DMS114 treated with DMSO at 0.1 percent for 48 hours (cell line): ENCODE measurements around the gene TBCD.

ENCODE experiments used
- DNase-seq: peaks from one replicate; lab custom pipeline; 2025; ENCODE audit not compliant: unreplicated experiment; lab: John Stamatoyannopoulos, UW

TBCD gene

DNA sequence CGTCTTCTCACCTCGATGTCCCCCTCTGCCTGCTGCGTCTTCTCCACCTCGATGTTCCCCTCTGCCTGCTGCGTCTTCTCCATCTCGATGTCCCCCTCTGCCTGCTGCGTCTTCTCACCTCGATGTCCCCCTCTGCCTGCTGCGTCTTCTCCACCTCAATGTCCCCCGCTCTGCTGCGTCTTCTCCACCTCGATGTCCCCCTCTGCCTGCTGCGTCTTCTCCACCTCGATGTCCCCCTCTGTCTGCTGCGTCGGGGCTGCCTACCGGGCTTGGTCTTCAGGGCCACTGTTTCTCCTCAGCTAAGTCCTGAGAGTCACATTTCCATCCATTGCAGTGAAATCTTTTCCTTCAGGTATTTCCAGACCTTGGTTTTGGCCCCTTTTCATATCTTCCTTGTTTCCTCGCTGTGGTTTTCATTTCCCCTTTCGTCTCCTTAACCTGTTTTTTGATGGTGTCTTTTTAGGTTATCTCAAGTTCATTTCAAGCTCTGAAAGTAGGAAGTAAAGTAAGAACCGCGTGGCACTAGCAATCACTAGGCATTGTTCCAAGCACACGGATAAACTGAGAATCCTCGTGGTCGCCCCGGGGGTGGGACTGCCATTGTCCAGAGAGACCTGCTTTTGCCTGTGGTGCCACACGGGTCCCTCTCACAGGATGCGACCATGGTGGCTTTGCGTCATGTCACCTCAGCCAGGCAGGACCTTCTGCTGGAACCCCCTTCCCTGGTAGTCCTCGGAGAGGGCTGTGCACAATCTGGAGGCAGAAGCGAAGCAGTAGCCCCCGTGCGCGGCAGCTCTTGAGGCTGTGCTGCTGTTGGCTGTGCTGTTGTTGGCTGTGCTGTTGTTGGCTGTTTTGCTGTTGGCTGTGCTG is 97.4 kb downstream of the TBCD start:
- DNase-seq = no peak

DNA sequence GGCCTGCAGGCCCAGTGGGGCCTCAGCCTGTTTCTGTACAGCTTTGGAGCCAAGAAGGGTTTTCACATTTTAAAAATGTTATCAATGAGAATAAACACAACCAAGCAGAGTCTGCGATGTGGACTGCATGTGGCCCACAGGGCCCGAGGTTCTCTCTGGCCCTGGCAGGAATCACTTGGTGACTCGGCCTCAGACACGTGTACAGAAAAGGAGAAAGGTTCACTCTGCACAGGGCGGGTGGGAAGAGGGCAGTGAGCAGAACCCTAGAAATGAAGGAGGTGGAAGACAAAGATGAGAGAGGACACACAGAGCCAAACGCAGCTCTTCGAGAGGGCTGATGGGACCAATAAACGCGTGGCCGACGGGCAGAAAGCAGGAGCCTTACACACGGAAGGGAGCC is 99.5 kb downstream of the TBCD start:
- DNase-seq = no peak

DNA sequence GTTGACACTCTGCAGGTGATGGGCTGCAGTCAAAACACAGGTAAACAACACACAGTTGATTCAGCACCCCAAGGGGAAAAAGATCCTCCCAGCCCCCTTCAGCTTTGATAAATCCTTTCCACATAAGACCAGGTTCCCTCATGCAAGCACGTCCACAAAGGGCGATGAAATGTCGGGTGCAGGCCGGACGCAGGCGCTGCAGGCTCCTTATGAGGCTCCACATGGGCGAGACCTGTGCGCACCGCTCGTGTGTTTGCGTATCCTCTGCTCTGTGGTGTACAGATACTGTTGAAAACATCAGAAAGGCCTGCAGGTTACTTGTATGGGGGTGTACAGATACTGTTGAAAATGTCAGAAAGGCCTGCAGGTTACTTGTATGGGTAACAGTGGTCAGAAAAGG is 102.4 kb downstream of the TBCD start:
- DNase-seq = no peak

DNA sequence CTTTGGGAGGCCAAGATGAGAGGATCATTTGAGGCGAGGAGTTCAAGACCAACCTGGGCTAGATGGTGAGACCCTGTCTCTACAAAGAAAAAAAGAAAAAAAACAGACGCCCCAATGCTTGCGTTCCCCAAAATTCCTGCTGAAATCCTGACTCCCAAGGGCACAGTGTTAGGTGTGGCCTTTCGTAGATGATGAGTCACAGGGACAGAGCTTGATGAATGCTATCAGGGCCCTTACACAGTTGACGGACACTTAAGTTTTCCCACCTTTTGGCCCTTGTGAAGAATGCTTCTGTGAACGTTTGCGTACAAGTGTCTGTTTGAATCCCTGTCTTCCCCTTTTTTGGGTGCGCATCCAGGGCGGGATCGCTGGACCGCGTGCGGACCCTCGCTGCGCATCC is 104.5 kb downstream of the TBCD start:
- no peak for DNase-seq

DNA sequence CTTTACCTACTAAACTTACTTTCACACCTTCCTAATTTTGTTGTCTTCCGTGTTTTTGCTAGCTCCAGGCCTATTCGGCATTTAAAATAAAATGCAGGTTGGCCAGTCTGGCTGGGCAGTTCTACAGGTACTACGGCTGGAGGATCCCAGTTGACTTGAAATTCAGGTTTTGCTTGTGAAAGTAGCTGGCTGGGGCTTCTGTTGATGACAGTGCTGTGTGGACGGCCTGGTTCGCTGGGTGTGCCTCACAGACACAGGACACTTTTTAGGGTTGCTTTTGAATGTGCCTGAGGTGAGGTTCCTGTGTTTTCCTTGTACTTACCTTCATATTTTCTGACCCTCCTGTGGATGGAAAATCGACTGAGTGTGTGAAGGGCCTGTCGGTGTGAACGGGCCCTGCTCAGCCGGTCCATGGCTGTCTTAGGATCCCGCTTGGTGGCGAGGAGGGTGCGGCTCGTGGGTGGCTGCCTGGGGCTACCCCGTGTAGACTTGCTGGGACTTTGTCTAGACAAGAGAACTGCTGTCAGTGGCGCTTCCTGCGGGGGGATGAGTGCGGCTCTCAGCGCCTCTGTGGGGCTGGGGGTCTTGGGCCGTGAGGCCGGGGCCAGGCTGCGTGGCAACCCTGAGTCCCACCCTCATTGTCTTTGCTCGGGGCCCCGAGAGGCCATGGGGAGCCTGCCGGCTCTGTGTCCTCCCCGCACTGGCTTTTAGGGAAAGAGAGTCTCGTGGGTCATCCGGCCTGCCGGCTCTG is 106.7 kb downstream of the TBCD start:
- no peak for DNase-seq

DNA sequence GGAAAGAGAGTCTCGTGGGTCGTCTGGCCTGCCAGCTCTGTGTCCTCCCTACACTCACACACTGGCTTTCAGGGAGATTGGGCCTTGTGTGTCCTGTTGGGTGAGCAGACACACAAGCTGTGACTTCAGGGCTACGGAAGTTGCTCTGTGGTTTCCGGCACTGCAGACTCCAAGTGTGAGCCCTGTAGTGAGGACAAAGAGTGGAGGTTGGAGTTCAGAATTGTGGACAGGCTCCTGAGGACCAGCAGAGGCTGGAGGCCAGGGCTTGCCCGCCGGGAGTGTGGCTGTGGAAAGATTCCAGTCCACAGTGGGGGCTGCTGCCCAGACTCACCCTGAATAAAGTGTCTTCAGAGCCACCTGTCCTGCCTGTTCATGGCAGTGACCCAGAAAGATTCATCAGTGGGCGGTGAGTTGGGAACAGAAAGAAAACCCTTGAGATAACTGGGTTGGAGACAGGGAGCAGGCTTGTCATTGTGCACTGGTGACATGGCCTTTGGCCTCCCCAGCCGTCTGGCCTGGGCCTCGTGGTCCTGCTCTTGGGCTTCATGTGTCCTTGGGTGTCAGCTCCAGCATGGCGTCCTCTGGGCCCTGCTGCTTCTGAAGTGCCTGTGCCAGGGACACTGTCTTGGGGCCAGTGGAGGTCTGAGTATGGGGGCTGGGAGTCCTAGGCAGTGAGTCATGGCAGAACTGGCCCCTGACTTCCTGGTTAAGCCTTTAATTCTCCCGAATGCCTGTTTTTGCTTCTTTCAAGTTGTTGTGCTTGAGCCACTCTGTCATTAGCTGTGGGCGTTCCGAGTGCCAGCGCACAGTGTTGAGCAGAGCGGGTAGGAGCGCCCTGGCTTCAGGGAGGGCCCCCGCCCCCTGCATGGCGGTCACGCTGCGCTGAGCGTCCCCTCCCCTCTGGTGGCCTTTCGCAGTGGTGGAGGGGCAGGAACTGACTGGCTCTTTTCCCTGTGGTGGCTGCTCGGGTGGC is 107.9 kb downstream of the TBCD start:
- no peak for DNase-seq

DNA sequence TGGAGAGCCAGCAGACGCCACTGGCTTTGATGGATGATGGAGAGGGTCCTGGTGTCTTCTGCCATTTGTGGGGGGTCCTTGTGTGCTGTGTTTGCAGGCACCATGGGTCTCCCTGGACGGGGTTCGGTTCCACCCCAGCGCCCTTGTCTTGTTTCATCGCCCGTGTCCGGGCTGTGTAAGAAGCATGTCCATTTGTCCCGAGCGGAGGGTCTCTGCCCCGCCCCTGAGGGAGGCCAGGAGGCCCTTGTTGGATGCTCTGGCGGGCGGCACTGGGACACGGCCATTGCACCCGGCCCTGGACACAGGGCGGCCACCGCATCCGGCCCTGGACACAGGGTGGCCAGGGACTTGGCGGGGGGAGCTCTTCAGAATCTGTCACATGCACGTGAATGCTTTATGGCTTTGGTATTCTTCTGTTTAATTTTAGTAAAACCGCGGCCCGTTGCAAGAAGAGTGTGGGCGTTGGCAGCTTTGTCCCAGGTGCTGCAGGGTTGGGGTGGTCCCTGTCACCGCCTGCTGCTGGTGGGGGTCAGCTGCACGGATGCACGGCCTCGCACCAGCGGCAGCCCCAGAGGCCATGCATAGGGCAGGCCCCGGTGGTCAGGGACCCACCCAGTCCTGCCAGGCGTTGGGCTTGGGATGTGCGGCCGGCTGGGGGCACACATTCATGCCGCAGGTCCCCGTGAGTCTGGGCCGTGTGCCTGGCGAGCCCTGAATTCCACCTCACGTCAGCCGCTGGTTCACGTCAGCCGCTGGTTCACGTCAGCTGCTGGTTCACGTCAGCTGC is 108.9 kb downstream of the TBCD start:
- no peak for DNase-seq

DNA sequence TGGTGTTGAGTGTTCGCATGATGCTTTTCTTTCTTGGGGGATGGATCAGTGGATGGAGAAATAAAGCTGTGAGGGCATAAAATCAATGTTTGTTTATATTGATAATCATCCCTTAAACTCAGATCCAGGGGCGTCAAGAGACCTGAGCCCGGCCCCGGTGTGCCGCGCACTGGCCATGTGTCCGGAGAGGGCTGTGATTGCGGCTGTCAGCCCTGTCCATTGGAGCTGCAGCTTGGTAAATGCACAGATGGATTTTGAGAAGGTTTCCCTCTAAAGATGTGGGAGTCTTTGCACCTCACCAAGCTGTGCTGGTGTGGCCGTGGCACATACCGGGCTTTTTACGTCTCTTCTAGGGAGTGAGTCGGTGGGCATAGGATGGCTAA is 109.5 kb downstream of the TBCD start:
- DNase-seq = no peak

DNA sequence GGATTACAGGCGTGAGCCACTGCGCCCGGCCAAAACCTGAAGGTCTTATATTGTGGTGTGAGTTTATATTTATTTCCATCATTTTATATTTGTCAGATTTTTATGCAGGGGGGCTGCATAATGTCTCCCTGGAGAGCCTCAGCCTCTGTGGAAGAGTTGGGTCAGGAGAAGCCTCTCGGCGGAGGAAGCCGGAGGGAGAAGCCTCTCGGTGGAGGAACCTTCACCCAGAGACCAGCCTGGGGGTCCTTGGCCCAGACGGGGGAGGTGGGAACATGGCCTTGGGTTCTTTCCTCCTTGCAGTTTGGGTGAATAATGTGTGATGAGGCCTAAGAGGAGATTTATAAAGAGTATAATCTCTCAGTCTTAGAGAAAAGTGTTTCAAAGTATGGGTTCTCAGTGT is 110.3 kb downstream of the TBCD start:
- DNase-seq = no peak

DNA sequence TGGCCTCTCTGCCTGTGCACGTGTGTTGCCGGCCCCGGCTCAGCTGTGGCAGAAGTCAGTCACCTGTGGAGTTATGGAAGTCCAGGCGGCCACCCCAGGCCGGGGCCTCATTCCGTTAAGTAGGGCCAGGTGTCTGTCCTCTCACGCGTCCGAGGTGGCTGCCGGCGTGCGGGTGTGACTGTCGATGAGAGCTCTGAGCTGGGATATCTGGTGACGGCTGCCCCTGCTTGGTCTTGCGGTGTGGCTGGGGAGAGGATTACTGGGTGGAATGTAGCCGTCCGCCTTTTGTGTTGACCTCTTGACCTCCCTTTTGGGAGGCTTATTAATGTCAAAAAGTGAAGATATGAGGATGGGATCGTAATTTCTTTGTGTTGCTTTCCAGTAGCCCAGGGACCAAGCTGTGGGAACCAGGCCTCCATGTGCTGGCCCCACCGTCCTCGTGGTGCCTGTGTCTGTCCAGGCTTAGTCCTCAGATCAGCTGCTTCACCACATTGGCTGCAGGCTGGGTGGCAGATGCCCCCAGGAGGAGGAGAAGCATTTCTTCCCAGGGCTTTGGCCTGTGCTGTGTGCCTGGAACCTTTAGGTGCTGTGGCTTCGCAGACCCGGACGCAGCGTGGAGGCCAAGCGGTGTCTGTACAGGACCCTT is 111.0 kb downstream of the TBCD start:
- no peak for DNase-seq

DNA sequence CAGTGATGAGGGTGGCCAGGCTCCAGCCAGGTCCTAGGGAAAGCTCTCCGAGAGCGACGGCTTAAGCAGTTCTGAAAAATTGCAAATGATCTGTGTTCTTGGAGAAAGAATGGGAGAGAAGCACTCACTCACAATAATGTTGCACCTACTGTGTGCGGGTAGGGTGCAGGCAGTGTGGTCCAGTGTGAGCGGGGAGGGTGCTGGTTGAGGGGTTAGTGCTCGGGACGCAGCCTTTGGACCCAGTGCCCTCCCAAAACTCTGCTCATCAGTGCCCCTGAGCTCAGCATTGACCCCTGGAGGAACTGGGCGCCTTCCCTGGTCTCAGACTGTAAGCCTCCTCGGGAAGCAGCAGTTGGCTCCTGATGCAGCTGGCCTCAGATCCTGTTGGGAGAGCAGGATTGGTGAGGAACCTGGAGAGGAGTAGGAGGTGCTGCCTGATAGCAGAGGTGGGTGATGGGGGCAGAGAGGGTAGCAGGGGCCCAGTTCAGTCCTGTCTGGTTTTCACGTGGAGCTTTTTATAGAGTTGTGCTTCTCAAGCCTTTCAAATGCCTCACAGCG is 111.6 kb downstream of the TBCD start:
- no peak for DNase-seq

DNA sequence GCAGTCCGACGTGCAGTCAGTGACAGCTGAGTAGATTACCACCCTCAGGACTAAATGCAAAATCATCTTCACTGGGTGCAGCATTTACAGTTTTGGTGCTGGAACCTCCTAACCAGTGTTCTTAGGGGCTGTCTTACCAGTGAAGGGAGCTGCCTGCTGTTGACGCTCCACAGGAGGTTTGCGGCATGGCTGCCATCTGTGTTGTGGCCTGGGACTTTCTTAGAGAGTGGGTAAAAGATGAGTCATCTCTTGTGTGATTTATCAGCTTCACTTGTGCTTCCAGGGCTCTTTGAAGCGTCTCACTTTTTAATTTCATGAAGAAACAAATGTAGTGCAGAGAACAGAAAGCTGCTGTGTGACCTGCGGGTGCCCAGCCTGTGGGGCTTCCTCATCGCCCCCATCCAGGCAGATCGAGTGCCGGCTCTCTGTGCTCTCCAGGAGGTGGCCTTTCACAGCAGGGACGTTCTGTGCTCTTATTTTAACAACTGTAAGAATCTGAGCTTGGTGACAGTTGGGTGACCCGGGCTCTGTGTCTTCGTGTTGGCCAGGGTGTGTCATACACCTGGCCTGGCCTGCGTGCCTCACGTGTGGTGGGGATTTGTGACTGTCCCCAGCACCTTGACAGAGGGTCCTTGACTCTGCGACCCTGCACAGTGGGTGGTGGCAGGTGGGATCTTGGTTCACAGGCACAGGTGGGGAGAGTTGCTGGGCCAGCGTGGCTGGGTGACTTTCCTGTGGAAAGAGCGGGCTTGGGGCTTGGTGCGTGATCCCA is 112.3 kb downstream of the TBCD start:
- no peak for DNase-seq

DNA sequence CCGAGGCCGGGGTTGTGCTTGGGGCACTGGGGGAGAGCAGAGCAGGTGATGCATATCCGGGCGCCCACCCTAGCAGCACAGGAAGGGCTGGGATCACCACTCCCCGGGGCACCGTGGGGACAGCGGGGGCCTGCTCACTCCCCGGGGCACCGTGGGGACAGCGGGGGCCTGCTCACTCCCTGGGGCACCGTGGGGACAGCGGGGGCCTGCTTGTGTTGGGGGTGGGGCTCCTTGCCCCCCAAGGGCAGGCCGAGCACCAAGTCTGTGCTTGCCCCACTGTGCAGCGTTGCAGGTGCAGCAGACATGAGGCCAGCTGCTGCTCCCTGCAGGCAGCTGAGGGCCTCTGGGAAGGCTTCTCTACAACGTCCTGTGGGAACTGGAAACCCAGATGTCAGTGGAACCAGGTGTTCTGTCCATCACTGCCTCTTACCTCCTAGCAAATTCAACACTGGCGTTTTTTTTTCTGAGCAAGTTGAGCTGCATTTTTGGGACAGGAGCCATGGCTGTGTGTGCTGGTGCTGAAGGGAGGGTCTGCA is 112.9 kb downstream of the TBCD start:
- DNase-seq = no peak

DNA sequence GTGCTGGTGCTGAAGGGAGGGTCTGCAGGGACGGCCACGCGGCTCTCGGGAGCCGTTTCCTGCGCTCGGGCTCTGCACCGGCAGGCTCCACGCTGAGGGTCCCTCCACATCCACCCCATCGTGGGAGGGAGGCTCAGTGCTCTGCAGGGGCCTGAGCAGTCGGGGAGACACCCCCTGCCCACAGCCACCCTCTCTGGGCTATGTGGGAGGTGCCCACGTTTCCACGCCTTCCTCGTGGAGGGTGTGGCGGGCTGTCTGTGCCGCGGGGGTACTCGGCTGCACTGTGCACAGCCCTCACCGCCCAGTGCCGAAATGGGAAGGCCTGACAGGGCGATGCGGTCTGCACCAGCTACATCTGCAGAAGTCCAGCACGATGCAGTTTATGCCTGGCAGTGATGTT is 113.4 kb downstream of the TBCD start:
- no peak for DNase-seq

DNA sequence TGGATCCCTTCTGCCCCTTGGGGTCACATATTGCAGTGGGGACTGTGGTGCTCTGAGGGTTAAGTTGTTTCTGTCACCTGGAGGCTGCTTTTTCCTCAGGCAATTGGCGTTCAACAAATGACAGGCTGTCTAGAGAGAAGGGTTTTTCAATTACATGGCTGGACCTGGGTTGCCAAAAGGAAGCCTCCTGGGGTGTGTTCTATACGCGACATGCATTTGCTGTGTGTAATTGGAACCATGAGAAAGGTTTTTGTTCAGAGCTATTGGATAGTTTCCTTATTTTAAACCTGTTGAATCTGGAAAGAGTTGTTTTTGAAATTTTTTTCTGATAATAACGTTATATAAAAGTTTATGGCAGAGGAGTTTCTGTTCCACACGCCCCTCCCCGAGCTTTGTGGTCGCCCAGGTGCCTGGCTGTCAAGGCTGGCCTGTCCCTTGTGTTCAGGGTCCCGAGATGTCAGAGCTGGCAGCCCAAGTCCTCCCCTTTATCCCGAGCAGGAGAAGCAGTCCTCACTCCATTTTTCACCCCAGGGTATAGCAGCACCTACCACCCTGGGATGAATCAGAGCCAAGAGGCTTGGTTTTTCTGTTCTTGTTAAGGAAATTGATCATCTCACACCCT is 114.0 kb downstream of the TBCD start:
- no peak for DNase-seq

DNA sequence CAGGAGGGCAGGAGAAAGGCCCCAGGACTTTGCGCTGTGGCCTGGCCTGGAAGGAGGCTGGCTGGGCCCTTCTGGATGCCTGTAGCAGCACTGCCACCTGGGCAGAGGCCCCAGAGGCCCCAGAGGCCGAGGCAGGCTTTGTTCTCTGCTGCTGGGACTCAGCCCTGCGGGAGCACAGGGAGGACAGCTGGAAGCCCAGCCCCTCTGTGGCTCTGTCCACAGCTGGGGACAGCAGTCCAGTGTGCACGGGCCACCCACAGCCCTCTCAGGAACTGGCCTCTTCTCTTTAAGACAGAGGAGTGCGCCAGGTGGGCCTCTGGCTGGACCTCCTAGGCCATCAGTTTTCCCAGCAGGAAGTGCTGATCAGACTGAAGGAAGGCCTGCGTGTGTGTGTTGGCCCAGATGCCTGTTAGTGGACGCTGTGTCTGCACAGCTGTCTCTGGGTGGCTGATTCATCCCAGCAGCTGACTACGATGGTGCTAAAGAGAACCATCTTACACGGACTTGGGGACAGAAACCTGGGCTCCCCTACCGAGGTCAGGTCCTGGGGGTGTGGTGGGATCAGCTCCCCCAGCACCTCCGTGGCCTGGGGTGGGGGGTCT is 114.8 kb downstream of the TBCD start:
- no peak for DNase-seq

DNA sequence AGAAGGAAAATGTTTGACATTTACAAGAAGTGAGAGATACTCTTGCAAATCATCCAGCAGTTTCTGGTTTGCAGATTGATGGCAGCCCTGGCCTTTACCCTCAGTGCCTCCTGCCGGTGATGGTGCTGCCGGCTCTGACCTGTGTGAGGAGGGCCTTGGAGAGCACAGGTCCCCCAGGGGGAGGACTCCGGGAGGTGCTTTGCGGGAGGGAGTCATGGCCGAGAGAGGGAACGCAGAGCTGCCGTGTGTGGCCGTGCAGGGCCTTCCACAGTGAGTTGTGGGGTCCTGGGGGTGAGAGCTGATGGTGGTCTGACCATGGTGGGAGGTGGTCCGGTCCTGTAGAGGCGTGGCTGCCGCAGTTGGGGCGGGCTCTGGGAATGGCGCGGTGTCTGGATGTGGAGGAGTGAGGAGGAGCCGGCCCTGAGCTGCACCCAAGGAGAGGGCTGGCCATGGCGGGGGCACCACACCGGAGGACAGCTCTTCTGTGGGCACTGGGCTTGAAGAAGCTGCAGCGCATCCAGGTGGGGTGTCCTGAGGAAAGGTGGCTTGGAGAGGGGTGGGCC is 116.0 kb downstream of the TBCD start:
- DNase-seq = no peak

DNA sequence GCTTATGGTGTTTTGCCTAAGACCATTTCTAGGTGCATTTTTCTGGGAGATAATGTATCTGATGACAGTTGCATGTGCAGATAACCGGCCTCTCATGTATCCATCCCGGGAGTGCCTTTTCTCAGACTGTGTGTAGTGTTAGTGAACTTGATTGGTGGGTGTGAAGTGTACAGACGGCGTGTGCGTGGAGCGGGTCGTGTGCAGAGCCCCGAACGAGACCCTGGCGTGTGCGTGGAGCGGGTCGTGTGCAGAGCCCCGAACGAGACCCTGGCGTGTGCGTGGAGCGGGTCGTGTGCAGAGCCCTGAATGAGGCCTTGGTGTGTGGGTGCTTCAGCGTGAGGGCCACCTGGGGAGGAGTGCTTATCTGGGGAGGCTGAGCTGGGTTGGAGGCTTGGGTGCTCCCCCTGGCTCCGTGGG is 116.9 kb downstream of the TBCD start:
- DNase-seq = no peak
